ENCODE measurements around the gene SCN1B. TPM values are rescaled to one million over a fixed set of nuclear protein-coding genes. Genes with fewer than 3 reads are reported as not detected.
"Not testable (repeated sequence)": the region's sequence is repeated elsewhere in the genome, so short reads cannot be mapped to it uniquely, and the experiment has no call there.

Gene SCN1B
- polyA plus RNA-seq, 1 donor from 2014 or later, result not detected

DNA sequence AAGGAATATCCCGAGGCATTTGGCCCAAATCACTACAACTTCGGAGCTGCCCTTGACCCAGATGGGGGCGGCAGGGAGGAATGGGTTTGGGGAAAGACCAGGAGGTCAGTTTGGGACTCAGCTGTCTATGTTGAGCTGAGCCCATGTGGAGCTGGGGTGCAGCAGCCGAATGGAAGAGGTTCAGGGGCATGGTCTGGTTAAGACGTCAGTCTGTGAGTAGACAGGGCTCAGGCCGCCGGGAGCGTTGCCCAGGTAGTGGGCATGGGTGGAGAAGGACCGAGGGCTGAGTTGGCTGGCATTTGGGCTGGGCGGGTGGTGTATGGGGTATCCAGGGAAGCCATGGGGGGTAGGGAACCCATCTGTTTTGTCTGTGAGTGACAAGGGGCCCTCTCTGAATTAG lies 9.3 kb upstream of the SCN1B start:
- Mint-ChIP-seq H3K27ac (no peak overlapping the region), H3K36me3 (peaks cover 6% of the 10 kb centered on the region), H3K27me3 (no peaks in the 10 kb centered on the region), H3K9me3 (no peaks in the 10 kb centered on the region), H3K4me3 (no peak overlapping the region), H3K4me1 (peaks cover 0 to 2% (median 0%) of the 10 kb centered on the region in 3 donors)

- Mint-ChIP-seq H3K36me3 (peaks cover 6% of the 10 kb centered on the region), H3K4me1 (peaks cover 0 to 2% (median 0%) of the 10 kb centered on the region in 3 donors), H3K4me3 (no peak overlapping the region), H3K27ac (no peak overlapping the region), H3K27me3 (no peaks in the 10 kb centered on the region), H3K9me3 (no peaks in the 10 kb centered on the region)
Measured at GRCh38 chr19:35021596-35021995, 8.7 kb upstream of the SCN1B start.

GRCh38 chr19:35022460-35022859 lies 7.8 kb upstream of the SCN1B start:
- Mint-ChIP-seq H3K9me3 (no peaks in the 10 kb centered on the region), H3K27ac (no peak overlapping the region), H3K4me3 (no peak overlapping the region), H3K4me1 (peaks cover 0 to 2% (median 0%) of the 10 kb centered on the region in 3 donors), H3K36me3 (peaks cover 6% of the 10 kb centered on the region), H3K27me3 (no peaks in the 10 kb centered on the region)

DNA sequence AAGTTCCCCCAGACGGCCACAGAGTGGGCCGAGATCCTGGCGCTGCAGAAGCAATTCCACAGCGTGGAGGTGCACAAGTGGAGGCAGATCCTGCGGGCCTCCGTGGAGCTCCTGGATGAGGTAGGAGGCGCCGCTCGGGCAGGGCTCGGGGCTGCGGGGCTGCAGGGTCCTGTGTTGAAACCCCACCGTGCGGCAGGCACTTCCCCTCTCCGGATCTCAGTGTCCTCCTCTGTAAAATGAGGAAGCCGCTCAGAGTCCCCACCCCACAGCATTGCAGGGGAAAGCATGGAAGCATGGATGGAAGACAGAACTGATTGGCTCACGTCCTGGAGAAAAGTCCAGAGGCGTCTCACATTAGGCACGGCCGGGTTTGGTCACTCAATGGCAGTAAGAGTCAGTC lies 6.8 kb upstream of the SCN1B start:
- no peaks in the 10 kb centered on the region for H3K27me3 Mint-ChIP-seq
- peaks cover 6% of the 10 kb centered on the region for H3K36me3 Mint-ChIP-seq
- H3K9me3 Mint-ChIP-seq, result no peaks in the 10 kb centered on the region
- H3K4me1 Mint-ChIP-seq, result peaks cover 0 to 2% (median 0%) of the 10 kb centered on the region in 3 donors
- no peak overlapping the region for H3K4me3 Mint-ChIP-seq
- no peak overlapping the region for H3K27ac Mint-ChIP-seq

DNA sequence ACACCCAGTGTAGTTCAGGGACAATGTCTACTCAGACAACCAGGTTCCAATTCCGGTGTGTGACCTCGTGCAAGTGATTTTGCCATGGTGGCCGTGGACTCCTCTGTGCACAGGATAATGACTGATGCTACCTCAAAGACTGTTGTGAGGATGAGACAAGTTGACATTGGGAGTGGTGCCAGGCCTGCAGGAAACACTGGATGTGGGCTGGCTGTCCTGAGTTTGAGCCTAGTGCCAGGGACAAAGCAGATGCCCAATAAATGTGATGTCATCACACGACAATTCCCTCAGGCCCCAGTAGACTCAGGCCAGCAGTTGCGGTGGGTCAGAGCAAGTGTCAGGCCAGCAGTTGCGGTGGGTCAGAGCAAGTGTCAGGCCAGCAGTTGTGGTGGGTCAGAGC lies 6.2 kb upstream of the SCN1B start:
- Mint-ChIP-seq H3K9me3 (no peaks in the 10 kb centered on the region), H3K27ac (no peak overlapping the region), H3K36me3 (peaks cover 6% of the 10 kb centered on the region), H3K27me3 (no peaks in the 10 kb centered on the region), H3K4me1 (peaks cover 0 to 4% (median 0%) of the 10 kb centered on the region in 3 donors), H3K4me3 (no peak overlapping the region)

- Mint-ChIP-seq H3K27me3 (peaks cover 2% of the 10 kb centered on the region), H3K4me1 (peaks cover 0 to 3% (median 0%) of the 10 kb centered on the region in 3 donors), H3K9me3 (no peaks in the 10 kb centered on the region), H3K27ac (peak overlapping the region in 1 of 3 donors; percentile 35), H3K4me3 (no peak overlapping the region), H3K36me3 (no peaks in the 10 kb centered on the region)
Measured at GRCh38 chr19:35025969-35026368, 4.3 kb upstream of the SCN1B start.

GRCh38 chr19:35026418-35026817 lies 3.9 kb upstream of the SCN1B start:
- peaks cover 6% of the 10 kb centered on the region for H3K27me3 Mint-ChIP-seq
- H3K27ac Mint-ChIP-seq, result peak overlapping the region in 1 of 3 donors; percentile 35
- H3K9me3 Mint-ChIP-seq, result no peaks in the 10 kb centered on the region
- no peak overlapping the region for H3K4me3 Mint-ChIP-seq
- peaks cover under 1% of the 10 kb centered on the region for H3K36me3 Mint-ChIP-seq
- H3K4me1 Mint-ChIP-seq, result peaks cover 0 to 6% (median 4%) of the 10 kb centered on the region in 3 donors

DNA sequence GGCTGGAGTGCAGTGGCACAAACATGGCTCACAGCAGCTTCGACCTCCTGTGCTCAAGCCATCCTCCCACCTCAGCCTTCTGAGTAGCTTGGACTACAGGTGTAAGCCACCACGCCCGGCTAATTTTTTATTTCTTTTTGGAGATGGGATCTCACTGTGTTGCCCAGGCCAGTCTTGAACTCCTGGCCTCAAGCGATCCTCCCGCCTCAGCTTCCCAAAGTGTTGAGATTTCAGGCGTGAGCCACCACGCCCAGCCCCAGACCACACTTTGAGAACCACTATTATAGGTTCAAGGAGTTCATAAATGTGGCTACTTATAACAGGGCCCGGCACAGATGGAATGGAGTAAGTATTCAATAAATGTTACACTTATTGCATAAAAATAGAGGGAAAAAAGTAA lies 3.3 kb upstream of the SCN1B start:
- Mint-ChIP-seq H3K4me1 (peaks cover 0 to 9% (median 4%) of the 10 kb centered on the region in 3 donors), H3K36me3 (peaks cover 2% of the 10 kb centered on the region), H3K4me3 (no peak overlapping the region), H3K27me3 (peaks cover 11% of the 10 kb centered on the region), H3K27ac (no peak overlapping the region), H3K9me3 (no peaks in the 10 kb centered on the region)

DNA sequence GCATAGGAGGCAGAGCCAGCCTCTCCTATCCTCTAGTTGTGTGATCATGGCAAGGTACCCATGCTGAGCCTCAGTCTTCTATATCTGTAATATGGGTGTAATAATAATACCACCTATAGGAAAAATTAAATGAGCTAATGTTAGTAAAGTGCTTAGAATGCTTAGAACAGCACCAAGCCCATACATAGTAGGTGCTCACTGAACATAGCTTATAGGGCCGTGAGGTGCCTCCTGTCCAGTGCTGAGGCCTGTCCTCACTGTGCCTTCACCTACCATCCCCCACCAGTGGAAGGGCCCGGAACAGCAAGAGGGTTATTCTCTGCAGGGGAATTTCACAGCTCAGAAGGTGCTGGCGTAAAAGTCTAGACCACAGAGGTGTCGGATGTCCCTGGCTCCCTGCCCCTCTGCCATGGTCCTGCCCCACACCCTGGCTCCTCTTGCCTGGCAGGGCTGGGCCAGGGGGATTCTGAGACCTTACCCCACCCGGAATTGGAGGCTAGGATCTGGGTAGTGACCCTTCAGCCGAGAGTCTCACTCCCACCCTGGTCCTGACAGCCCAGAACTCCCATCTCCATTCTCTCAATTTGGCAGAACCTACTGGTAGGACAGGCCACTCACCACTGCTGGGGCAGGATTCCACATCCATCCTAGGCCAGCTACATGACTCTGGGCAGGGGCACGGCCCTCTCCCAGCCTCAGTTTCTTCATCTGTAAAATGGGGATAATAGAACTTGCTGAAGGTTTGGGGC lies 2.2 kb upstream of the SCN1B start:
- H3K9me3 Mint-ChIP-seq, result no peaks in the 10 kb centered on the region
- H3K27me3 Mint-ChIP-seq, result peaks cover 17% of the 10 kb centered on the region
- H3K27ac Mint-ChIP-seq, result no peak overlapping the region
- H3K4me3 Mint-ChIP-seq, result peak overlapping the region in 2 of 4 donors; percentile 27 to 82
- peaks cover 0 to 9% (median 4%) of the 10 kb centered on the region in 3 donors for H3K4me1 Mint-ChIP-seq
- H3K36me3 Mint-ChIP-seq, result peaks cover 2% of the 10 kb centered on the region

- H3K27me3 Mint-ChIP-seq, result peaks cover 17% of the 10 kb centered on the region
- H3K9me3 Mint-ChIP-seq, H3K4me3 Mint-ChIP-seq, H3K4me1 Mint-ChIP-seq, H3K27ac Mint-ChIP-seq, H3K36me3 Mint-ChIP-seq: not testable (repeated sequence)
Measured at GRCh38 chr19:35028600-35028885, 1.7 kb upstream of the SCN1B start.

- peak overlapping the region in 2 of 4 donors; percentile 9 to 77 for H3K4me3 Mint-ChIP-seq
- H3K4me1 Mint-ChIP-seq, H3K9me3 Mint-ChIP-seq, H3K36me3 Mint-ChIP-seq, H3K27ac Mint-ChIP-seq: not testable (repeated sequence)
- peaks cover 17% of the 10 kb centered on the region for H3K27me3 Mint-ChIP-seq
Measured at GRCh38 chr19:35029275-35029736, 964 bp upstream of the SCN1B start.

- Mint-ChIP-seq H3K9me3 (no peaks in the 10 kb centered on the region), H3K36me3 (peaks cover 2% of the 10 kb centered on the region), H3K27ac (no peak overlapping the region), H3K27me3 (peaks cover 17% of the 10 kb centered on the region), H3K4me1 (peaks cover 0 to 9% (median 4%) of the 10 kb centered on the region in 3 donors), H3K4me3 (peak overlapping the region in 1 of 4 donors; percentile 77)
Measured at GRCh38 chr19:35029737-35030256, 473 bp upstream of the SCN1B start.

- Mint-ChIP-seq H3K4me3 (peak overlapping the region in 3 of 4 donors; percentile 60 to 85 (median 76)), H3K4me1 (peaks cover 0 to 9% (median 4%) of the 10 kb centered on the region in 3 donors), H3K27me3 (peaks cover 17% of the 10 kb centered on the region), H3K27ac (no peak overlapping the region), H3K9me3 (no peaks in the 10 kb centered on the region), H3K36me3 (peaks cover 2% of the 10 kb centered on the region)
Measured at GRCh38 chr19:35031072-35031881, 1.0 kb downstream of the SCN1B start.

DNA sequence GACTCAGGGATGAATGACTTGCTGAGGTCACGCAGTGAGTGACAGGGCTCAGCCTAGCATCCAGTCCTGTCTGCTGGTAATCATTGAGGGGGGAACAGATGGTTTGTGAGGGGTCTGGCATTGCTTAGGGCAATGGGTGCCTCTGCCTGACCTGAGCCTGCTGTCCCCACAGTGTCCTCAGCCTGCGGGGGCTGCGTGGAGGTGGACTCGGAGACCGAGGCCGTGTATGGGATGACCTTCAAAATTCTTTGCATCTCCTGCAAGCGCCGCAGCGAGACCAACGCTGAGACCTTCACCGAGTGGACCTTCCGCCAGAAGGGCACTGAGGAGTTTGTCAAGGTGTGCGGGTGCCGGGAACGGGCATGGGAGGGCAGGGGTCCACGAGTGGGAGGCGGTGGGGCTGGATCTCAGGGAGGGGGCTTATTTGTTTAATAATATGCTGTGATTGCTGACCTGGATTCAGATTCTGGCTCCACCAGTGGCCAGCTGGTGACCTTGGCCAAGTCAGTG lies 2.1 kb downstream of the SCN1B start:
- H3K27ac Mint-ChIP-seq, result no peak overlapping the region
- H3K4me1 Mint-ChIP-seq, result peaks cover 0 to 9% (median 5%) of the 10 kb centered on the region in 3 donors
- H3K27me3 Mint-ChIP-seq, result peaks cover 17% of the 10 kb centered on the region
- peaks cover 2% of the 10 kb centered on the region for H3K36me3 Mint-ChIP-seq
- no peak overlapping the region for H3K4me3 Mint-ChIP-seq
- no peaks in the 10 kb centered on the region for H3K9me3 Mint-ChIP-seq
